GM23338 (cell line): ENCODE measurements around the gene SLX9. TPM values are rescaled to one million over a fixed set of nuclear protein-coding genes. Genes with fewer than 3 reads are reported as not detected.

Experiments
- ATAC-seq: fragments of 200-7000 bp; cut with Tn5 transposase; 3 replicates; pipeline ENCODE4 v1.9.1; 2020
- DNase-seq: peaks from one replicate; pipeline ENCODE4 v3.0.0-alpha.2; 2015; ENCODE audit warnings: low spot score
- H2AFZ ChIP-seq: fragments of 200-600 bp; sonication (generic); 2 replicates; pipeline ENCODE4 v1.8.0; 2016; ENCODE audit warnings: antibody characterized with exemption, mild to moderate bottlenecking, moderate library complexity
- H3F3A ChIP-seq: fragments of 200-600 bp; sonication (generic); replicated peaks from 2 replicates; pipeline ENCODE4 v1.8.0; 2017; ENCODE audit warnings: antibody characterized with exemption, mixed run types, low read depth
- H3K27ac ChIP-seq: fragments of 200-600 bp; sonication (generic); 2 replicates; pipeline ENCODE4 v1.6.1; 2016; ENCODE audit warnings: low read depth
- H3K27me3 ChIP-seq: fragments of 200-600 bp; sonication (generic); 2 replicates; pipeline ENCODE4 v1.8.0; 2016; ENCODE audit warnings: mild to moderate bottlenecking, mixed run types, moderate library complexity; ENCODE audit not compliant: insufficient read depth
- H3K36me3 ChIP-seq: fragments of 200-600 bp; sonication (generic); 2 replicates; pipeline ENCODE4 v1.8.0; 2016; ENCODE audit warnings: mild to moderate bottlenecking; ENCODE audit not compliant: insufficient read depth
- H3K4me1 ChIP-seq: fragments of 200-600 bp; sonication (generic); 2 replicates; pipeline ENCODE4 v1.8.0; 2016; ENCODE audit warnings: mild to moderate bottlenecking, moderate library complexity; ENCODE audit not compliant: insufficient read depth
- H3K4me2 ChIP-seq: fragments of 200-600 bp; sonication (generic); 2 replicates; pipeline ENCODE4 v1.7.1; 2017; ENCODE audit warnings: mixed run types
- H3K4me3 ChIP-seq: fragments of 200-600 bp; sonication (generic); 2 replicates; pipeline ENCODE4 v1.6.1; 2016; ENCODE audit warnings: mixed run types
- H3K79me2 ChIP-seq: fragments of 200-600 bp; sonication (generic); replicated peaks from 2 replicates; pipeline ENCODE4 v1.8.0; 2017; ENCODE audit warnings: mild to moderate bottlenecking; ENCODE audit not compliant: insufficient read depth
- H3K9me2 ChIP-seq: fragments of 200-600 bp; sonication (generic); 2 replicates; pipeline ENCODE4 v1.8.0; 2017; ENCODE audit not compliant: insufficient read depth
- H4K20me1 ChIP-seq: fragments of 200-600 bp; sonication (generic); replicated peaks from 2 replicates; pipeline ENCODE4 v1.8.0; 2017; ENCODE audit warnings: mild to moderate bottlenecking; ENCODE audit not compliant: insufficient read depth
- H3K27ac Mint-ChIP-seq: 2 replicates; pipeline ENCODE4 v1.8.0; 2020; ENCODE audit warnings: inconsistent platforms, mild to moderate bottlenecking, moderate library complexity, mixed read lengths
- H3K27me3 Mint-ChIP-seq: 3 replicates; pipeline ENCODE4 v1.8.0; 2022; ENCODE audit warnings: low read depth, mild to moderate bottlenecking, moderate library complexity, mixed read lengths, inconsistent platforms; ENCODE audit not compliant: insufficient read depth, poor library complexity
- H3K36me3 Mint-ChIP-seq: 3 replicates; pipeline ENCODE4 v1.8.0; 2021; ENCODE audit warnings: low read depth, mild to moderate bottlenecking, inconsistent platforms, moderate library complexity, mixed read lengths
- H3K4me1 Mint-ChIP-seq: 3 replicates; pipeline ENCODE4 v1.8.0; 2020; ENCODE audit warnings: mild to moderate bottlenecking, inconsistent platforms, mixed read lengths
- H3K4me3 Mint-ChIP-seq: 3 replicates; pipeline ENCODE4 v1.8.0; 2021; ENCODE audit warnings: moderate library complexity, mild to moderate bottlenecking, inconsistent platforms, mixed read lengths
- H3K9me3 Mint-ChIP-seq: 3 replicates; pipeline ENCODE4 v1.8.0; 2020; ENCODE audit warnings: moderate library complexity, mild to moderate bottlenecking, inconsistent platforms, mixed read lengths
- CREB1 ChIP-seq: fragments of 250-450 bp; sonication (Bioruptor Pico); IDR thresholded peaks from 2 replicates; pipeline ENCODE4 v1.5.0; 2020; ENCODE audit warnings: low read depth, mild to moderate bottlenecking, moderate library complexity
- EZH2 ChIP-seq: fragments of 200-600 bp; sonication (generic); IDR thresholded peaks from one replicate; pipeline ENCODE4 v1.8.0; 2017; ENCODE audit warnings: antibody characterized with exemption, mild to moderate bottlenecking, low read depth; ENCODE audit not compliant: unreplicated experiment
- EZH2phosphoT487 ChIP-seq: fragments of 200-600 bp; sonication (generic); IDR thresholded peaks from one replicate; pipeline ENCODE4 v1.8.1; 2018; ENCODE audit warnings: antibody characterized with exemption; ENCODE audit not compliant: unreplicated experiment
- JUNB ChIP-seq: IDR thresholded peaks from one replicate; pipeline ENCODE4 v1.6.1; 2016; ENCODE audit warnings: antibody characterized with exemption; ENCODE audit not compliant: unreplicated experiment
- NANOG ChIP-seq: IDR thresholded peaks from 2 replicates; pipeline ENCODE4 v1.6.1; 2016; ENCODE audit warnings: antibody characterized with exemption, borderline replicate concordance
- POLR2AphosphoS5 ChIP-seq: IDR thresholded peaks from 2 replicates; pipeline ENCODE4 v1.6.1; 2016; ENCODE audit warnings: antibody characterized with exemption, low read depth
- STAT1 ChIP-seq: IDR thresholded peaks from one replicate; pipeline ENCODE4 v1.6.1; 2016; ENCODE audit warnings: antibody characterized with exemption; ENCODE audit not compliant: unreplicated experiment
- ZNF114 ChIP-seq: fragments of 250-450 bp; sonication (Bioruptor Pico); IDR thresholded peaks from 2 replicates; pipeline ENCODE4 v1.5.0; 2020; ENCODE audit warnings: mild to moderate bottlenecking, moderate library complexity
- ZNF331 ChIP-seq: fragments of 250-450 bp; sonication (Bioruptor Pico); IDR thresholded peaks from 2 replicates; pipeline ENCODE4 v1.5.0; 2020; ENCODE audit warnings: low read depth, mild to moderate bottlenecking, moderate library complexity
- polyA plus RNA-seq: library from polyadenylated mRNA; unstranded; fragments of >200 nt; fragmentation: Nextera tagmentation; extraction: Ambion mirVana; gene quantifications from 2 replicates; pipeline ENCODE4 v1.2.1, GENCODE V29; 2016
- total RNA-seq: library from RNA; depleted of rRNA; stranded (reverse); fragments of >200 nt; shearing (Covaris generic); gene quantifications from 2 replicates; pipeline ENCODE4 v1.2.3, GENCODE V29; 2014
- TF ChIP-seq, protein P1 (sequence below), 2 experiments: fragments of 200-600 bp in 1 of 2; sonication (generic) in 1 of 2; conservative IDR thresholded peaks; 2 replicates each; pipeline versions ENCODE4 v1.5.1 to v1.6.1; 2016 to 2017; ENCODE audit warnings: antibody characterized with exemption in 2 of 2, low read depth in 2 of 2, mild to moderate bottlenecking in 2 of 2, moderate library complexity in 1 of 2
- TF ChIP-seq, protein P2 (sequence below): IDR thresholded peaks from one replicate; pipeline ENCODE4 v1.6.1; 2018; ENCODE audit warnings: antibody characterized with exemption; ENCODE audit not compliant: unreplicated experiment

SLX9 gene
- total and polyA plus RNA-seq, 2 experiments from 2014 or later, result 41.5 to 46.9 TPM

DNA sequence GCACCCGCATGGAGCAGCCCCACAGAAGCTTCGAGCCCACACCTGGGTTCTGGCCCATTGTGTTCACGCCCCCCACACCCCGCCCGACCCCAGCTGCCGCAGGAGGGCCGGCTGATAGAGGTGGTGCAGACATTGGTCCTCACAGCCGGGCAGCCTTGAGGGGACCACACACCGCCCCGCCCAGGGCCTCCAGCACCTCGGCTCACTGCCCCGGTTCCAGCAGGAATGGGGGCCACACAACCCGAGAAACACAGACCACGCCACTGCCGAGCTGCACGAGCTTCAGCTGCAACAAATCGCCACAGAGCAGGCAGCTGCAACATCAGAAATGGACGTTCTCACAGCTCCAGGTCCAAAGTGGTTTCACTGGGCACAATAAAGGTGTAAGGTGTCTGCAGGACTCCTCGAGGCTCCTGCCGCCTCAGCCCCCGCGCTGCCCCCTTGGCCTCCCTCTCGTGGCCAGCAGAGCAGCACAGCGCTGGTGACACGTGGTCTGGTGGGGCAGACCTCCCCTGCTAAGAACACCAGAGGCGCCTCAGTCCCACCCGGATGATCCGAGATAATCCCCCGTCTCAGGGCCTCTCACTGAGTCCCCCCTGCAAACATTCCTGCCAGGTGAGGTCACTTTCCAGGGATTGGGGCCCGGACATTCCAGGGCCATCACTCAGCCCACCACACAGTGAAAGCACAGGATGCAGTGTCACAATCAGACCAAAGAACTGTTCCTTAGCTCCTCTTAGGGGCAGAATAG is 72.3 kb downstream of the SLX9 start:
- no peaks in the 10 kb centered on the region for H3K79me2 ChIP-seq
- Mint-ChIP-seq H3K27me3 (peaks cover 15% of the 10 kb centered on the region), H3K36me3 (no peaks in the 10 kb centered on the region), H3K9me3 (no peaks in the 10 kb centered on the region), H3K4me3 (no peak overlapping the region), H3K4me1 (peaks cover 16% of the 10 kb centered on the region), H3K27ac (no peak overlapping the region)
- peak; percentile 87 for DNase-seq
- no peaks in the 10 kb centered on the region for H3K36me3 ChIP-seq
- H3K4me1 ChIP-seq, result peaks cover 11% of the 10 kb centered on the region
- H3K9me2 ChIP-seq, result no peaks in the 10 kb centered on the region
- peak overlapping the region; percentile 70; the same call in 1 of the 2 replicates for H3K4me2 ChIP-seq
- peaks cover 7% of the 10 kb centered on the region; the same call in 1 of the 2 replicates for H3F3A ChIP-seq
- H3K27ac ChIP-seq, result peak overlapping the region; percentile 78
- H3K4me3 ChIP-seq, result 0 out of 2 replicates have a peak overlapping the region, but pooled peaks have one; percentile 21
- peak overlapping the region; percentile 85 for H2AFZ ChIP-seq
- no peaks in the 10 kb centered on the region; the same call in 1 of the 2 replicates for H4K20me1 ChIP-seq
- ATAC-seq, result peak; percentile 75
- TF ChIP-seq, protein P1, sequence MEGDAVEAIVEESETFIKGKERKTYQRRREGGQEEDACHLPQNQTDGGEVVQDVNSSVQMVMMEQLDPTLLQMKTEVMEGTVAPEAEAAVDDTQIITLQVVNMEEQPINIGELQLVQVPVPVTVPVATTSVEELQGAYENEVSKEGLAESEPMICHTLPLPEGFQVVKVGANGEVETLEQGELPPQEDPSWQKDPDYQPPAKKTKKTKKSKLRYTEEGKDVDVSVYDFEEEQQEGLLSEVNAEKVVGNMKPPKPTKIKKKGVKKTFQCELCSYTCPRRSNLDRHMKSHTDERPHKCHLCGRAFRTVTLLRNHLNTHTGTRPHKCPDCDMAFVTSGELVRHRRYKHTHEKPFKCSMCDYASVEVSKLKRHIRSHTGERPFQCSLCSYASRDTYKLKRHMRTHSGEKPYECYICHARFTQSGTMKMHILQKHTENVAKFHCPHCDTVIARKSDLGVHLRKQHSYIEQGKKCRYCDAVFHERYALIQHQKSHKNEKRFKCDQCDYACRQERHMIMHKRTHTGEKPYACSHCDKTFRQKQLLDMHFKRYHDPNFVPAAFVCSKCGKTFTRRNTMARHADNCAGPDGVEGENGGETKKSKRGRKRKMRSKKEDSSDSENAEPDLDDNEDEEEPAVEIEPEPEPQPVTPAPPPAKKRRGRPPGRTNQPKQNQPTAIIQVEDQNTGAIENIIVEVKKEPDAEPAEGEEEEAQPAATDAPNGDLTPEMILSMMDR (conservative IDR thresholded peaks at IDR 0.05; ENCODE audit: low read depth in 2 of 2), result peak in 1 of 2 experiments; percentile 10; a peak in 1 of 4 replicates
- no peak for TF ChIP-seq CREB1 (CRISPR knock-in tag)
- no peak for TF ChIP-seq ZNF331 (CRISPR knock-in tag)
- no peaks in the 10 kb centered on the region for H3K27me3 ChIP-seq

DNA sequence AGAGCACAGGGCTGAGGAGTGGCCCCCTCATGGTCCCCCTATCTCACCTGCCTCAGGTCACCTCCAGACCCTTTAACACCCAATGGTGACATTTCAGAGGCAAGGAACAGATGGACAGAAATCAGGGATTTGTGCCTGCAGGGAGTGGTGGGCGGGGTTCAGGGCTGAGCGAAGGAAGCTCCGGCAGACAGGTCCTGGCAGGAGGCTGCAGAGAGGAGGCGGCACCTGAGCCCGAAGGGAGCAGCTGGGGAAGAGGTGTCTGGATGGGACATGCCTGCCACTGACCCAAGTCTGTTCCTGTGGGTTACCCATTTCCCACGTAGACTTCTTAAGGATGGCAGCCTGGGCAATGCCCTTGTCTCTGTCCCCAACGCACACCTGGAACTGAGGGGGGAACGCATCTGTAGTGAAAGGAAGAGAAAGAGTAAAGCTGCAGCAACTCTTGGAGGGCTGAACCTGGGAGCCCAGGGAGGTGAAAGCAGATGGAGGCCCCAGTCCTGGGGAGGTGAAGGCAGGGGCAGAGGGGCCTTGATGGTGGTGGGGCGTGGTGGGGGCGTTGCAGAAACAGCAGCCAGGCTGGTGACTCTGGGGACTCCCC is 72.9 kb downstream of the SLX9 start:
- no peak overlapping the region for H3K27ac Mint-ChIP-seq
- peak; percentile 71 for DNase-seq
- Histone ChIP-seq H3K36me3 (no peaks in the 10 kb centered on the region), H3K4me3 (0 out of 2 replicates have a peak overlapping the region, but pooled peaks have one; percentile 21), H2AFZ (peak overlapping the region; percentile 85), H3K27ac (peak overlapping the region; percentile 78), H3K4me2 (peak overlapping the region; percentile 70; the same call in 1 of the 2 replicates), H4K20me1 (no peaks in the 10 kb centered on the region; the same call in 1 of the 2 replicates), H3K27me3 (peaks cover 5% of the 10 kb centered on the region), H3F3A (peaks cover 7% of the 10 kb centered on the region; the same call in 1 of the 2 replicates), H3K4me1 (peaks cover 11% of the 10 kb centered on the region), H3K79me2 (no peaks in the 10 kb centered on the region), H3K9me2 (no peaks in the 10 kb centered on the region)
- ATAC-seq, result peak; percentile 72
- H3K36me3 Mint-ChIP-seq, result no peaks in the 10 kb centered on the region
- peaks cover 19% of the 10 kb centered on the region for H3K27me3 Mint-ChIP-seq
- H3K4me3 Mint-ChIP-seq, result no peak overlapping the region
- no peaks in the 10 kb centered on the region for H3K9me3 Mint-ChIP-seq
- H3K4me1 Mint-ChIP-seq, result peaks cover 19% of the 10 kb centered on the region
- TF ChIP-seq STAT1, result no peak
- TF ChIP-seq, protein P2, sequence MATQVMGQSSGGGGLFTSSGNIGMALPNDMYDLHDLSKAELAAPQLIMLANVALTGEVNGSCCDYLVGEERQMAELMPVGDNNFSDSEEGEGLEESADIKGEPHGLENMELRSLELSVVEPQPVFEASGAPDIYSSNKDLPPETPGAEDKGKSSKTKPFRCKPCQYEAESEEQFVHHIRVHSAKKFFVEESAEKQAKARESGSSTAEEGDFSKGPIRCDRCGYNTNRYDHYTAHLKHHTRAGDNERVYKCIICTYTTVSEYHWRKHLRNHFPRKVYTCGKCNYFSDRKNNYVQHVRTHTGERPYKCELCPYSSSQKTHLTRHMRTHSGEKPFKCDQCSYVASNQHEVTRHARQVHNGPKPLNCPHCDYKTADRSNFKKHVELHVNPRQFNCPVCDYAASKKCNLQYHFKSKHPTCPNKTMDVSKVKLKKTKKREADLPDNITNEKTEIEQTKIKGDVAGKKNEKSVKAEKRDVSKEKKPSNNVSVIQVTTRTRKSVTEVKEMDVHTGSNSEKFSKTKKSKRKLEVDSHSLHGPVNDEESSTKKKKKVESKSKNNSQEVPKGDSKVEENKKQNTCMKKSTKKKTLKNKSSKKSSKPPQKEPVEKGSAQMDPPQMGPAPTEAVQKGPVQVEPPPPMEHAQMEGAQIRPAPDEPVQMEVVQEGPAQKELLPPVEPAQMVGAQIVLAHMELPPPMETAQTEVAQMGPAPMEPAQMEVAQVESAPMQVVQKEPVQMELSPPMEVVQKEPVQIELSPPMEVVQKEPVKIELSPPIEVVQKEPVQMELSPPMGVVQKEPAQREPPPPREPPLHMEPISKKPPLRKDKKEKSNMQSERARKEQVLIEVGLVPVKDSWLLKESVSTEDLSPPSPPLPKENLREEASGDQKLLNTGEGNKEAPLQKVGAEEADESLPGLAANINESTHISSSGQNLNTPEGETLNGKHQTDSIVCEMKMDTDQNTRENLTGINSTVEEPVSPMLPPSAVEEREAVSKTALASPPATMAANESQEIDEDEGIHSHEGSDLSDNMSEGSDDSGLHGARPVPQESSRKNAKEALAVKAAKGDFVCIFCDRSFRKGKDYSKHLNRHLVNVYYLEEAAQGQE, result no peak
- TF ChIP-seq JUNB, result no peak
- TF ChIP-seq EZH2, result no peak
- no peak for TF ChIP-seq ZNF331 (CRISPR knock-in tag)
- no peak for TF ChIP-seq POLR2AphosphoS5
- no peak for TF ChIP-seq EZH2phosphoT487
- no peak for TF ChIP-seq NANOG
- TF ChIP-seq ZNF114 (CRISPR knock-in tag), result no peak
- TF ChIP-seq CREB1 (CRISPR knock-in tag), result no peak
